Measurements from ENCODE around the gene DEFB132.

DEFB132 gene

GRCh38 chr20:289693-290083 is 32.2 kb downstream of the DEFB132 start:
- Histone ChIP-seq H4K20me1 (ENCODE audit: insufficient read depth, low read length) (no peaks in the 10 kb centered on the region), H3F3A (ENCODE audit: insufficient read depth, low read length) (no peaks in the 10 kb centered on the region), H3K9ac (ENCODE audit: low read length) (peak overlapping the region; percentile 90), H3K27ac (ENCODE audit: low read depth, low read length, poor library complexity, severe bottlenecking) (no peak overlapping the region), H3K9me2 (ENCODE audit: low read depth, low read length) (no peaks in the 10 kb centered on the region), H3K4me2 (ENCODE audit: low read length) (peak overlapping the region; percentile 99), H3K27me3 (ENCODE audit: insufficient read depth, low read length) (no peaks in the 10 kb centered on the region), H3K4me1 (ENCODE audit: insufficient read depth, low read length, severe bottlenecking) (peaks cover 23% of the 10 kb centered on the region), H3K4me3 (ENCODE audit: low read depth, low read length, poor library complexity, severe bottlenecking) (peak overlapping the region; percentile 77), H3K9me3 (ENCODE audit: low read length) (no peaks in the 10 kb centered on the region), H3K79me2 (ENCODE audit: insufficient read depth, low read length) (no peaks in the 10 kb centered on the region), H3K36me3 (ENCODE audit: insufficient read depth, low read length) (no peaks in the 10 kb centered on the region), H2AFZ (ENCODE audit: low read length) (peak overlapping the region; percentile 99)
- no peak for TF ChIP-seq EZH2 (IDR thresholded peaks at IDR 0.05; ENCODE audit: borderline replicate concordance, low read length)

GRCh38 chr20:290084-290831 is 32.7 kb downstream of the DEFB132 start, which contains the start of gene C20orf96:
Gene C20orf96 (minus strand): TSS chr20:290750. CDS start chr20:290610, 140 bp downstream.
- TF ChIP-seq EZH2 (IDR thresholded peaks at IDR 0.05; ENCODE audit: borderline replicate concordance, low read length) (no peak), CTCF (IDR thresholded peaks at IDR 0.05; ENCODE audit: low read length) (no peak; the same call in 1 of the 2 replicates)
- Histone ChIP-seq H3K36me3 (ENCODE audit: insufficient read depth, low read length) (no peaks in the 10 kb centered on the region), H2AFZ (ENCODE audit: low read length) (peak within 1 kb of the TSS; percentile 99), H3K79me2 (ENCODE audit: insufficient read depth, low read length) (no peaks in the 10 kb centered on the region), H3K9me3 (ENCODE audit: low read length) (no peaks in the 10 kb centered on the region), H3K9me2 (ENCODE audit: low read depth, low read length) (no peaks in the 10 kb centered on the region), H3K4me3 (ENCODE audit: low read depth, low read length, poor library complexity, severe bottlenecking) (peak within 1 kb of the TSS; percentile 77), H3K9ac (ENCODE audit: low read length) (peak within 1 kb of the TSS; percentile 90), H3K4me1 (ENCODE audit: insufficient read depth, low read length, severe bottlenecking) (peaks cover 23% of the 10 kb centered on the region), H3K27ac (ENCODE audit: low read depth, low read length, poor library complexity, severe bottlenecking) (no peak within 1 kb of the TSS), H4K20me1 (ENCODE audit: insufficient read depth, low read length) (no peaks in the 10 kb centered on the region), H3K4me2 (ENCODE audit: low read length) (peak within 1 kb of the TSS; percentile 99), H3F3A (ENCODE audit: insufficient read depth, low read length) (no peaks in the 10 kb centered on the region), H3K27me3 (ENCODE audit: insufficient read depth, low read length) (no peaks in the 10 kb centered on the region)

GRCh38 chr20:294602-295001 is 37.1 kb downstream of the DEFB132 start:
- no peak overlapping the region for H3K27ac ChIP-seq (ENCODE audit: low read depth, low read length, poor library complexity, severe bottlenecking)
- TF ChIP-seq CTCF (IDR thresholded peaks at IDR 0.05; ENCODE audit: low read length) (no peak), EZH2 (IDR thresholded peaks at IDR 0.05; ENCODE audit: borderline replicate concordance, low read length) (no peak)
- H3K79me2 ChIP-seq (ENCODE audit: insufficient read depth, low read length), result no peaks in the 10 kb centered on the region
- peaks cover 9% of the 10 kb centered on the region for H3K36me3 ChIP-seq (ENCODE audit: insufficient read depth, low read length)
- no peak overlapping the region for H3K9ac ChIP-seq (ENCODE audit: low read length)
- no peaks in the 10 kb centered on the region for H3K9me3 ChIP-seq (ENCODE audit: low read length)
- no peak overlapping the region for H2AFZ ChIP-seq (ENCODE audit: low read length)
- no peak overlapping the region for H3K4me3 ChIP-seq (ENCODE audit: low read depth, low read length, poor library complexity, severe bottlenecking)
- H4K20me1 ChIP-seq (ENCODE audit: insufficient read depth, low read length), result no peaks in the 10 kb centered on the region
- peaks cover 40% of the 10 kb centered on the region for H3K4me1 ChIP-seq (ENCODE audit: insufficient read depth, low read length, severe bottlenecking)
- H3K4me2 ChIP-seq (ENCODE audit: low read length), result no peak overlapping the region
- no peaks in the 10 kb centered on the region for H3K9me2 ChIP-seq (ENCODE audit: low read depth, low read length)
- H3K27me3 ChIP-seq (ENCODE audit: insufficient read depth, low read length), result no peaks in the 10 kb centered on the region
- H3F3A ChIP-seq (ENCODE audit: insufficient read depth, low read length), result no peaks in the 10 kb centered on the region
